Motor neuron (in vitro differentiated cells): ENCODE measurements around the gene PSMB5. TPM values are rescaled to one million over a fixed set of nuclear protein-coding genes. Genes with fewer than 3 reads are reported as not detected.
A peak's percentile ranks its signal among the peaks of the same experiment; 100 is the strongest.

Source experiments
- ATAC-seq, 8 experiments: fragments of 200-7000 bp; cut with Tn5 transposase; replicated peaks in 6 of 8; 2 replicates each; pipeline ENCODE4 v1.8.0; 2021; ENCODE audit warnings: mild to moderate bottlenecking in 8 of 8, moderate library complexity in 8 of 8
- H3K27ac ChIP-seq, 2 donors: fragments of 250-450 bp; sonication (Bioruptor Pico); 2 replicates each; pipeline ENCODE4 v1.9.0; 2021; ENCODE audit warnings: antibody characterized with exemption in 2 of 2, mild to moderate bottlenecking in 2 of 2, moderate library complexity in 1 of 2
- H3K4me1 ChIP-seq, 2 donors: fragments of 250-450 bp; sonication (Bioruptor Pico); replicated peaks in 1 of 2; 2 replicates each; pipeline ENCODE4 v1.6.1; 2021; ENCODE audit warnings: antibody characterized with exemption in 2 of 2, mild to moderate bottlenecking in 2 of 2, moderate library complexity in 1 of 2
- H3K4me3 ChIP-seq, 5 donors: fragments of 250-450 bp; sonication (Bioruptor Pico); 2 replicates each; pipeline ENCODE4 v1.9.0; 2021; ENCODE audit warnings: antibody characterized with exemption in 5 of 5, mild to moderate bottlenecking in 5 of 5, moderate library complexity in 4 of 5
- WGBS, 10 experiments: fragments of 450-650 bp; shearing (Covaris generic); methylation state at CpG; one replicate each; pipeline ENCODE4 v1.0.0; 2022; 5-methylcytosine and 5-hydroxymethylcytosine counted together
- in situ Hi-C, 9 experiments: fragments of 400-800 bp; cut with MboI; loops; one replicate each; pipeline ENCODE4 v1.15.0; 2021; ENCODE audit warnings: low sequenced_read_pairs in 9 of 9, low pct_unique_long_range_greater_than_20kb in 2 of 9; ENCODE audit not compliant: unreplicated experiment in 9 of 9
- total RNA-seq, 8 experiments: library from RNA; unstranded; fragments of 300-600 nt; gene quantifications; 2 replicates each; pipeline versions ENCODE4 v1.2.3 to v1.2.4, GENCODE V29; 2022

Gene PSMB5
- total RNA-seq: 100 to 1,000 TPM; 109 to 312 (median 143) TPM

- 0 to 1% (median 0%) methylated on average over 2 to 17 of the region's 36 CpGs; no CpG with 5 or more reads in 2 of the 10 experiments for WGBS, 10 experiments
- peak; percentile 95 to 98 (median 96) for ATAC-seq
- Histone ChIP-seq H3K4me3 (peak within 1 kb of the TSS; percentile 62 to 97 (median 77)), H3K27ac (peak within 1 kb of the TSS; percentile 99 to 100), H3K4me1 (peaks cover 13 to 14% of the 10 kb centered on the region in 2 donors)
- in situ Hi-C loops: no loop called here
Measured at GRCh38 chr14:23034498-23035302, at the start of gene PSMB5. TSS of gene PSMB5 (minus strand) at chr14:23034900. CDS start at chr14:23034881, 19 bp downstream.

GRCh38 chr14:23080474-23080873, 45.8 kb upstream of the PSMB5 start:
- in situ Hi-C loops: no loop called here
- no peak overlapping the region for H3K4me3 ChIP-seq
- no peak overlapping the region for H3K27ac ChIP-seq
- ATAC-seq: no peak
- 88 to 100% (median 100%) methylated on average over 1 of the region's 1 CpG; no CpG with 5 or more reads in 1 of the 10 experiments for WGBS, 10 experiments
- H3K4me1 ChIP-seq: no peaks in the 10 kb centered on the region

- no peak for ATAC-seq
- 20 to 100% (median 73%) methylated on average over 1 to 2 of the region's 2 CpGs; no CpG with 5 or more reads in 5 of the 10 experiments for whole genome bisulfite sequencing, 10 experiments
- Histone ChIP-seq H3K4me3 (no peak overlapping the region), H3K27ac (no peak overlapping the region), H3K4me1 (no peaks in the 10 kb centered on the region)
- in situ Hi-C loops: no loop called here
Measured at GRCh38 chr14:23079716-23080115, 45.0 kb upstream of the PSMB5 start.

- in situ Hi-C loops: no loop called here
Measured at GRCh38 chr14:23078692-23079116, 44.0 kb upstream of the PSMB5 start.

GRCh38 chr14:23077962-23078361, 43.3 kb upstream of the PSMB5 start:
- Histone ChIP-seq H3K27ac (no peak overlapping the region), H3K4me3 (no peak overlapping the region), H3K4me1 (no peaks in the 10 kb centered on the region)
- 57 to 100% (median 82%) methylated on average over 2 to 5 of the region's 5 CpGs; no CpG with 5 or more reads in 3 of the 10 experiments for WGBS, 10 experiments
- no peak for ATAC-seq
- in situ Hi-C loops: no loop called here

More at GRCh38 chr14:23078692-23079116, 44.0 kb upstream of the PSMB5 start:
- 0 to 88% (median 56%) methylated on average over 1 of the region's 2 CpGs; no CpG with 5 or more reads in 6 of the 10 experiments for WGBS, 10 experiments
- ATAC-seq: peak in 5 of 8 experiments; percentile 18 to 99 (median 47)
- H3K27ac ChIP-seq: no peak overlapping the region
- no peaks in the 10 kb centered on the region for H3K4me1 ChIP-seq
- H3K4me3 ChIP-seq: no peak overlapping the region

- WGBS, 10 experiments: 42 to 100% (median 62%) methylated on average over 1 to 4 of the region's 5 CpGs
- in situ Hi-C loops: no loop called here
Measured at GRCh38 chr14:23076785-23077408, 42.2 kb upstream of the PSMB5 start.

GRCh38 chr14:23074906-23075305, 40.2 kb upstream of the PSMB5 start:
- in situ Hi-C loops: loop anchor here in 5 of 9 experiments (25.0 kb wide), 2 partner anchors 113 to 513 kb away; partner anchors contain the start of gene HAUS4 (in 2 of the 5)
- WGBS, 10 experiments: 50 to 100% (median 100%) methylated on average over 1 of the region's 1 CpG; no CpG with 5 or more reads in 1 of the 10 experiments
- H3K4me3 ChIP-seq: no peak overlapping the region
- no peak overlapping the region for H3K27ac ChIP-seq
- H3K4me1 ChIP-seq: peaks cover 14 to 15% of the 10 kb centered on the region in 2 donors
- ATAC-seq: no peak

More at GRCh38 chr14:23076785-23077408, 42.2 kb upstream of the PSMB5 start:
- ATAC-seq: peak in 1 of 8 experiments; percentile 66
- no peak overlapping the region for H3K27ac ChIP-seq
- H3K4me1 ChIP-seq: peaks cover 5 to 7% of the 10 kb centered on the region in 2 donors
- H3K4me3 ChIP-seq: no peak overlapping the region

- peak; percentile 13 to 68 (median 50) for ATAC-seq
- 0 to 100% (median 48%) methylated on average over 1 to 5 of the region's 5 CpGs; no CpG with 5 or more reads in 2 of the 10 experiments for whole genome bisulfite sequencing, 10 experiments
- in situ Hi-C loops: loop anchor here in 5 of 9 experiments (25.0 kb wide), 2 partner anchors 110 to 510 kb away; partner anchors contain the start of gene HAUS4 (in 2 of the 5)
- Histone ChIP-seq H3K4me1 (peaks cover 25 to 31% of the 10 kb centered on the region in 2 donors), H3K27ac (peak overlapping the region; percentile 86 to 89), H3K4me3 (peak overlapping the region; percentile 64 to 90 (median 81))
Measured at GRCh38 chr14:23071921-23072539, 37.3 kb upstream of the PSMB5 start.

GRCh38 chr14:23071244-23071920, 36.7 kb upstream of the PSMB5 start:
- peak overlapping the region; percentile 64 to 90 (median 81) for H3K4me3 ChIP-seq
- peak overlapping the region; percentile 86 to 89 for H3K27ac ChIP-seq
- peaks cover 25 to 31% of the 10 kb centered on the region in 2 donors for H3K4me1 ChIP-seq
- in situ Hi-C loops: loop anchor here in 5 of 9 experiments (25.0 kb wide), 2 partner anchors 109 to 509 kb away; partner anchors contain the start of gene HAUS4 (in 2 of the 5)
- 0 to 40% (median 4%) methylated on average over 1 to 8 of the region's 14 CpGs for WGBS, 10 experiments
- ATAC-seq: peak; percentile 87 to 96 (median 94)

- in situ Hi-C loops: loop anchor here in 5 of 9 experiments (25.0 kb wide), 2 partner anchors 108 to 508 kb away; partner anchors contain the start of gene HAUS4 (in 2 of the 5)
- WGBS, 10 experiments: 0 to 40% (median 2%) methylated on average over 1 to 8 of the region's 10 CpGs; no CpG with 5 or more reads in 1 of the 10 experiments
- Histone ChIP-seq H3K27ac (peak overlapping the region; percentile 86 to 89), H3K4me3 (peak overlapping the region; percentile 64 to 90 (median 81)), H3K4me1 (peaks cover 27 to 31% of the 10 kb centered on the region in 2 donors)
- ATAC-seq: no peak
Measured at GRCh38 chr14:23070262-23071129, 35.8 kb upstream of the PSMB5 start.

GRCh38 chr14:23069413-23069806, 34.7 kb upstream of the PSMB5 start:
- Histone ChIP-seq H3K27ac (peak overlapping the region in 1 of 2 donors; percentile 15), H3K4me3 (peak overlapping the region in 2 of 5 donors; percentile 2 to 13), H3K4me1 (peaks cover 27 to 31% of the 10 kb centered on the region in 2 donors)
- 60 to 100% (median 76%) methylated on average over 1 to 2 of the region's 4 CpGs; no CpG with 5 or more reads in 6 of the 10 experiments for WGBS, 10 experiments
- in situ Hi-C loops: loop anchor here in 6 of 9 experiments (10.0 to 25.0 kb wide), 3 partner anchors 85 to 507 kb away; partner anchors contain the start of genes AJUBA (in 2 of the 6) and HAUS4 (in 2 of the 6)
- ATAC-seq: no peak
